ENCODE data around the gene ABHD2.

DNA sequence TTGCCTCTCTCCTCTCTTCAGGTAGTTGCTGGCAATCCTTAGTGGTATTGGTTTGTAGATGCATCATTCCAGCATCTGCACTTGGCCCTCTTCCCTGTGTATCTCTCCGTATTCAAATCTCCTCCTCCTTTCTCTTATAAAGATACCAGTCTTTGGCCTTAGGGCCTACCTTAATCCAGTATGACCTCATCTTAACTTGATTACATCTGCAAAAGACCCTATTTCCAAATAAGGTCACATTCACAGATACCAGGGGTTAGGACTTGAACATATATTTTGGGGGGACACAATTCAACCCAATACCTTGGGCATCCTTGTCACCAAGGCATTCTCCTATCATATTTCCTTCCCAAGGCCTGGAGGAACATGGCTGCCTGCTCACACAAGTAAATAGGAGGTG lies 22.0 kb upstream of the ABHD2 start:
- TF ChIP-seq, protein P1, sequence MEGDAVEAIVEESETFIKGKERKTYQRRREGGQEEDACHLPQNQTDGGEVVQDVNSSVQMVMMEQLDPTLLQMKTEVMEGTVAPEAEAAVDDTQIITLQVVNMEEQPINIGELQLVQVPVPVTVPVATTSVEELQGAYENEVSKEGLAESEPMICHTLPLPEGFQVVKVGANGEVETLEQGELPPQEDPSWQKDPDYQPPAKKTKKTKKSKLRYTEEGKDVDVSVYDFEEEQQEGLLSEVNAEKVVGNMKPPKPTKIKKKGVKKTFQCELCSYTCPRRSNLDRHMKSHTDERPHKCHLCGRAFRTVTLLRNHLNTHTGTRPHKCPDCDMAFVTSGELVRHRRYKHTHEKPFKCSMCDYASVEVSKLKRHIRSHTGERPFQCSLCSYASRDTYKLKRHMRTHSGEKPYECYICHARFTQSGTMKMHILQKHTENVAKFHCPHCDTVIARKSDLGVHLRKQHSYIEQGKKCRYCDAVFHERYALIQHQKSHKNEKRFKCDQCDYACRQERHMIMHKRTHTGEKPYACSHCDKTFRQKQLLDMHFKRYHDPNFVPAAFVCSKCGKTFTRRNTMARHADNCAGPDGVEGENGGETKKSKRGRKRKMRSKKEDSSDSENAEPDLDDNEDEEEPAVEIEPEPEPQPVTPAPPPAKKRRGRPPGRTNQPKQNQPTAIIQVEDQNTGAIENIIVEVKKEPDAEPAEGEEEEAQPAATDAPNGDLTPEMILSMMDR (conservative IDR thresholded peaks at IDR 0.05), result no peak
- TF ChIP-seq EZH2 (IDR thresholded peaks at IDR 0.05; ENCODE audit: low read depth), result no peak
